Heart left ventricle (tissue), 13 donors: Measurements from ENCODE around the gene ZNF516.

Source experiments
- CTCF ChIP-seq, 12 donors: fragments of 200-600 bp; sonication (generic) in 4 of 12; IDR thresholded peaks; one replicate each; pipeline versions ENCODE4 v1.5.0 to v1.8.0; 2018 to 2022; ENCODE audit warnings: antibody characterized with exemption in 12 of 12, mild to moderate bottlenecking in 5 of 12
- POLR2A ChIP-seq, 2 donors: fragments of 450-650 bp; IDR thresholded peaks; one replicate each; pipeline ENCODE4 v1.6.1; 2017; ENCODE audit warnings: antibody characterized with exemption in 2 of 2, mild to moderate bottlenecking in 2 of 2, moderate library complexity in 2 of 2
- donor health status: ischemic (EF 13 %, LVEDD 7.1; RV severe dilation, severe dysfunction).
- donor health status: DM: no; HTN: yes; CAD: no.
- donor health status: DM: no; HTN: no; CAD: no.
- donor health status: ischemic (EF 25% LVEDD 6.9; RV normal size, moderate dysfunction).
- donor health status: ischemic (EF 25% LVEDD 5.7; RV mildly dilated, moderate dysfunction).
- donor health status: ischemic (EF 35%, LVEDD 5.7; RV mildly dilated, moderate dysfunction).
- donor health status: nonischemic (EF 11% LVEDD 7.7; RV severe dilation, severe dysfunction).
- donor health status: DM: yes; HTN: yes; CAD: no.
- donor health status: PGD.
- donor health status: ischemic (EF 29% LVEDD 5.4; RV normal size, mild dysfunction).
- donor health status: nonischemic (EF 23%, LVEDD 6.1; RV moderate dilation, normal function).

GRCh38 chr18:76357585-76358260 lies 137.3 kb downstream of the ZNF516 start:
- TF ChIP-seq CTCF (IDR thresholded peaks at IDR 0.05): no peak
- TF ChIP-seq POLR2A (IDR thresholded peaks at IDR 0.05): no peak
